NCI-H226 (cell line): ENCODE measurements around the gene FRS2.
A peak's percentile ranks its signal among the peaks of the same experiment; 100 is the strongest.

Experiments used
- DNase-seq: peaks from one replicate; pipeline ENCODE4 v3.0.0-alpha.2; 2015

The FRS2 gene

GRCh38 chr12:69502345-69503081 lies 32.3 kb downstream of the FRS2 start:
- peak; percentile 92 for DNase-seq

GRCh38 chr12:69508091-69508490 lies 37.9 kb downstream of the FRS2 start:
- DNase-seq: no peak

DNA sequence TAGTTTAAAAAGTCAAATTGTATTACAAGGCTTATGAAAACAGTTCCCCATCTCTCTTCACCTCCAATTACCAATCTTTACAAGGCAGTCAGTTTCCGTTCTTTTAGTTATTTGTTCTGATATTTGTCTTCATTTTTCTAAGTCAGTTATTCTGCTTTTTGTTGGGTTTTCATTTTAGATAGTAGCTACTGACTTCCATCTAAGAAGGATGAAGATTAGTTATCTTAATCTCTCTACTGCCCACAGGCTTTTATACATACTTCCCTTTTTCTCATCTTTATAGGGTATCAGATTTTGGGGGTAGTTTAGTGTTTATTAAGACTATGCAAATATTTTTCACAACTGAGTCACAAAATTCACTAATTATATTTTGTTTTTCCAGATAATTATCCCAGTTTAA lies 38.4 kb downstream of the FRS2 start:
- no peak for DNase-seq

GRCh38 chr12:69509308-69509736 lies 39.1 kb downstream of the FRS2 start:
- DNase-seq: peak; percentile 41

DNA sequence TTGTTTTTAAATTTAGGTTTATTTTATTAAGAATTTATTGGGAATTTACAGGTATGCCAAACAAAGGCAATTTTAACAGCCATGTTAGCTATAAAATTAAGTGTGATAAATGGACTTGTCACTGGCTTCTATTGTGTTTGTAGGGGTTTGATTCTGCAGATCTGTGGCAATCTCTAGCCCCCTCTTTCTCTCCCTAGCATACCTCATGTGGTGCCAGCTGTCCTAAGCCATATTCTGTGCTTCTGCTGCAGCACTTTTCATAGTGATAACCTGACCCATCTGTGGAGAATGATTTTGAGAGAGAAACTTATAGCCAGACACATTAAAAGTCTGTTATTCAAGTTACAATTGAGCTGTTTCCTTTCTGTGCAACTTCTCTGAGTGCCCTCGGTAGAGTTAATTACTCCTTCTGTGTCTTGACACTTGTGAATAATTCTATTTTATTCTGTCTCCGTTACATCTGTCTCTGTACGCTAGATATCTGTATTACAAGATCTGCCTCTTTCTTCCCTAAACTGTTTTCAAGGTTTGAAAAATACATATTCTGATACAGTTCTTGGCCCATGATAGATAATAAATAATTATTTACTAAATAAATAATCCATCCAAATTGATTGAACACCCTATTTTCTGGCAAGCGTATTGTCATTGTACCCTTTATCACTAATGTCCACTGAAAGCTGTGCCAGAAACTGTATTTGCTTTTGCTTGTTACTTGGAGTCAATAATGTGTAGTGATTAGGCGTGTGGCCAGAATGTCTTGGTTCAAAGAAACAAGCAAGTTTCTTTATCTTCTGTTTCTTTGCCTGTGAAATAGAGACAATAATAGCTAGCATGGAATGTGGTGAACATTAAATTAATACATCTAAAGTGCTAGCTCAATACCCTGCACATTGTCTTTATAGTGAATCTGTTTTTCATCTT lies 40.0 kb downstream of the FRS2 start:
- DNase-seq: no peak

- no peak for DNase-seq
Observed at GRCh38 chr12:69511016-69511415, 40.8 kb downstream of the FRS2 start.

DNA sequence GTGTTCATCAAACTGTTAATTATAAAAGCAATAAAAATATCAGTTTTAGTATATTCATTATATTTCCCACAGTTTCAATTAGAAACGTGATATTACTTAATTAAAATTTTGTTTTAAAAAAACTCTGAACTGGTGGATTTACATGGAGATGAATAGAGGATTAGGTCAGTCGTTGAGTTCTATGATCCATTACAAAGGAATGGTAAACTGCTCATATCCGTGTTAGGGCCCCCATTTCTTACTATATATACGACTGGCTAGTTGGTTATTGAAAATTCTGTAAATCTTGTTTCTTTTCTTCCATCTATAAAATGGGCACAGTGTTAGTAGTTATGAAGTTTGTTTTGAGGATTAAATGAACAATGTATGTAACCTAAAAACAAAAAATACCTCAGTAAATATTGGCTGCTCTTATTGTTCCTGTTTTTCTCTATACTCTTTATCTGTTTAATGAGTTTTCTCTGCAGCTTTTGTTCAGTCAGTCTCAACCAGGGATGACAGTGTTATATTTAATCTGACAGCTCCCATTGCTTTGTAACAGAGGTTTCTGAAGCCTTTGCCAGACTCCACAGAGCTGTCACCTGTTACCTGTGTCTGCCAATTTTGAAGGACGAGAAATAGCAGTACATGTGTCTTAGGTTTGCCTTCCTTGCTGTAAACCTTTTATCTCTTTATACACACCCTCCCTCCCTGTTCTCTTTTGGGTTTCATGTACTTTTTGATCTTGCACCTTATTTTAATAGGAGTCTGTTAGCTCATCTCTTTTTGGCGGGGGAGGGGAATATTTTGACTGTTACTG lies 41.5 kb downstream of the FRS2 start:
- no peak for DNase-seq

DNA sequence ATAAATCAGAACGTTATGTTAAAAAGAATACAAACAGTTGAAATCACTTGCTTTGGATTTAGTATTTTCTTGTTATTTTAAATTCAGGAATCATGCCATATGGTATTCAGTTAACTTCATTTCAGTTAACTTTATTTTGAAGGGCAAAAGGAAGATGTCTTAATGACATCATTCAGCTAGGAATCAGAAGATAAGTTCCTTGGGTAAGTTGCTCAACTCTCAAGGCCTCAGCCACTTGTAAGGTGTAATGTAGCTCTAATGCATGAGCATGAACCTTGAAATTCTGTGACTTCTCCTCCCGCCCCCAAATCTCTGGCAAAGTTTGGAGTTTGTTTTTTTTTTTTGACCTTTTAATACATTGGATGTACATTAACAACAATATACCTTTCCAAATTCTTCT lies 42.6 kb downstream of the FRS2 start:
- peak; percentile 77 for DNase-seq

DNA sequence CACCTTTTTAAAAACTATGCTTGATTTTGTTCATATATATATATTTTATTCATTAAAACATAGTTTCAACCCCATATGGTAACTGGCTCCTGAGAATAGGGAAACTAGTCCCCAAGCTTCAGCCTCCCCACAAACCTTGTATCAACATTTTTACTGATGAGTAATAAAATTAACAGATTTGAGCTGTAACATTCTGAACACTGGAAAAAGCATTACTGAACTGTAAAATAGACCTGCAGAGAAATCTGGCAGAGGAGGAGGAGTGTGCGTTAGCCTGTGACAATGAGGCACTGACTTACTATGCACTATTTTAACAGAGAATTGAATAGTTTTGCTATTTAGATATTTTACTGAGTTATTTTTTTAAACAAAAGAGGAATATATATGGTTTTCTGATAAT lies 43.1 kb downstream of the FRS2 start:
- DNase-seq: peak; percentile 51

DNA sequence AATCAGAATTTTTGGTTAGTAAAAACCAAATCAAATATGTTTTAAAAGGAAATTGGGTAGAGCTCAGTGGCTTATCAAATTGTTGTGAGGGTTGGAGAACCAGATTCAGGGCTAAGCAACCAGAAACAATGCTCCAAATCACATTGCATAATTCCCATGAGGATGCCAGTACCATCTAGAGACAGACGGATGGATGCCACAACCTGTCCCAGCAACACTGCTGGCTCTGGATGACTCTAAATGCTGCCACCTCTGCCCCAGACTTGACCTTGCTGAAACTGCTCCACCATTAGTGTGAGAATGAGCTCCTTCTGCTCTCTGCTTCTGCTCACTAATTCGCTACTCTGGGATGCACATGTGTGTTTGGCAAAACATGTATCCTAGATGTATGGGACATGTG lies 43.9 kb downstream of the FRS2 start:
- peak; percentile 29 for DNase-seq

DNA sequence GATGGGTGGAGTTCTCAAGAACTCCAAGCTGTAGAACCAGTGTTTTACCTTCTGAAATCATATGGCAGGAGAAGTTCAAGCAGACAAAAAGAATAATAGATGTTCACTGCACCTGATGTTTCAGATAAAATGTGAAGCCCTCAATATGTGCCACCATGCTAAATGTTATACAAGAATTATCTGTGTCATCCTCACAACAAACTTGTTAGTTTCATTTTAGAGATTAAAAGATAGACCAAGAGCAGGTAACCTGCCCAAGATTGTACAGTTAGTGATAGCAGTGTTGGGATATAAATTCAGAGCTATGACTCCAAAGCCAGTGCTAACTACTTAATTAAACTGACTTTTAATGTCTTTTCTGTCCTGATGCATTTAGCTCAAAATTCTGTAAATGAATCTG lies 44.7 kb downstream of the FRS2 start:
- no peak for DNase-seq

DNA sequence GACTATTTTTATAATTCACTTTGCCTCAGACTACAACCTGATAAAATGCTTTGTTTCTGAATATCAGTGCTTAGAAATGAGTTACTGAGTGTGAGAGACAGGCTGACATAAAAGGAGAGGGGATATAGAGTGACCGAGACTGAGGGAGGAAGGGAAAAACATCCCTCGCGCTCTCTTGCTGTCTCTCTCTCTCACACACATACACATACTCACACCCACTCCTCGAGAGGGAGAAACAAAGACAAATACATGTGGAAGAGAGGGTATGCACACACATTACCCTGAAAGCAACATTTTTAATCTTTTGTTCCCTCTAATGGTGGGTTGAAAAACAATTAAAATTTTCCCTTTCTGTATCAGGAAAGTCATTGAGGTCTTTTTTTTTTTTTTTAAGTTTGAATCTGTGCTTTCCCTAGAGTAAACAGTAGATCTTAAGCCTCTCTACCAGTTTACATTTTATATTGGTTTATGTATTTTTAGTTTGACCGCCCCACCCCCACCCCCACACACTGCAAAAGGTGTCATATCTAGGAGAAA lies 45.3 kb downstream of the FRS2 start:
- no peak for DNase-seq

GRCh38 chr12:69516950-69517349 lies 46.8 kb downstream of the FRS2 start:
- DNase-seq: no peak

- no peak for DNase-seq
Observed at GRCh38 chr12:69517406-69517805, 47.2 kb downstream of the FRS2 start.

- DNase-seq: peak; percentile 94
Observed at GRCh38 chr12:69519871-69520270, 49.7 kb downstream of the FRS2 start.

GRCh38 chr12:69523433-69524330 lies 53.5 kb downstream of the FRS2 start:
- DNase-seq: no peak

- DNase-seq: no peak
Observed at GRCh38 chr12:69524331-69524630, 54.1 kb downstream of the FRS2 start.

DNA sequence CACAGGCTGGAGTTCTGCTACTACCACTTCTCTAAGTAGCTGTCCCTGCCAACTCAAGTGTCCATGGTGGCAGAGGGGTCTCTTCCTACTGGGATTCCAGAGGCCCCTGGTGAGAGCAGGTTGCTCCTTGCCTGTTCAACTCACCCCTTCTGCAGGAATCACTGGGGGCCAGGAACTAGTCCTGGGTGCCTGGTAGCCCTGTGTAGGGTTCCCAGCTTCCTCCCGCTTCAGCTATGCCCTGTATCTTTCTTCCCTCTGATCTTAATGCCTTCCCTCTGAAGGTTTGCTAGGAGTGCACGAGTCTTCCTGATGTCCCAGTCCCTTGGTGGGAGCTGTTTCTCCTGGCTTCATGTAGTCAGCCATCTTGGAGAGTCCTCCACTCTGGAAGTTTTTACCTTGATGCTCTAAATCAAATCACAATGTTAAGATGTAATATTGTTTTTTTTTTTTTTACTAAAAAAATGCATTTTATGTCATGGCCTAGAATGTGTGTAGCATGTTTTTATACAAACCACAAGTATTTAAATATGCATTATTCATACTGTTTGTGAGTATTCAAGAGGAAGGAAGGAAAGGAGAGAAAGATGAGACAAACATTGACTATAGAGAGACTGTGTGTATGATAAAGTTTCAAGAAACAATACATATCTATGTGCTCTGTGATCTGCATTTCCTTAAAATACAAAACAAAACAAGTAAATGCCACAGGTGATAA lies 54.7 kb downstream of the FRS2 start:
- DNase-seq: no peak

GRCh38 chr12:69527506-69528272 lies 57.5 kb downstream of the FRS2 start:
- DNase-seq: peak; percentile 74

DNA sequence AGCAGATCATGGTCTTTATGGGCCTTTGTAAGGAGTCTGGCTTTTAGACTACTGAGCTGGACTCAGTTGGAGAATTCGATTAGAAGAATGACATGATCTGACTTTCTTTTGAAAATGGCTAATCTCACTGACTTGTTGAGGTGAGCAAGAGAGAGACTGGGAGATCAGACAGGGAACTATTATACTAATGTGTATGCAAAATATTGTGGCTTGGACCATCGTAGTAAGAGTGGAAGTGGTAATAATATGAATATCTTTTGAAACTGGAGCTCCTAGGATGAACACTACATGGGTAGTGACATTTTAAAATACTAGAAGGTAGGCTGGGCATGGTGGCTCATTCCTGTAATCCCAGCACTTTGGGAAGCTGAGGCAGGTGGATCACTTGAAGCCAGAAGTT lies 58.8 kb downstream of the FRS2 start:
- DNase-seq: no peak

DNA sequence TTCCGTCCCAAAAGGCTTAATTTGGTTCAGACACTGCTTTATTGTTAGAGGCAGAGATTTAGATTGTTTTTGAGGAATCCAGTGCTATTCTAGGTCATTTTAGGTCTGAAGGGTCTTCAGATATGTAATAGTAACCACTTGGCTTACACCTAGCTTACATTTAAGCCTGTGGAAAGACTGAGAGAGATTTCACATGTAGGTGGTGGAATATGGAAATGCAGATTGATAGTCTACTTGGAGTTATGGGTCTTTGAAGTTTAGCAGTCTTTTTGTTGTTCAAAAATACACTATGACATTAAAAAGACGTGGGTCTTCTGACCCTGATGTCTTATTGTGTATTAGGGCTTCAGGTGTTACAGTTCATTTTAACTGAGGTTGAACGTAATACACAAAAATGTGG lies 63.7 kb downstream of the FRS2 start:
- DNase-seq: no peak
